ENCODE results near the gene PTOV1.

PTOV1 gene

GRCh38 chr19:49801401-49801888, 49.5 kb upstream of the PTOV1 start (continued):
- TF ChIP-seq ZNF704 (tag by site-specific recombination; IDR thresholded peaks at IDR 0.05), result no peak

- POLR2A ChIA-PET, result interaction anchor here (1.0 kb wide), 1 partner anchor 11 kb away, joined by 3 read pairs; the partner anchor contains the start of gene FUZ
- Histone ChIP-seq H3K36me3 (ENCODE audit: control insufficient read depth in 2 of 2, insufficient read depth in 1 of 2, low read length in 2 of 2) (peaks cover 21 to 68% of the 10 kb centered on the region in 2 experiments; a peak in 2 of 3 replicates), H3K9me3 (ENCODE audit: control insufficient read depth, insufficient read depth, low read depth, low read length) (no peaks in the 10 kb centered on the region), H3K4me3 (ENCODE audit: low read depth, low read length) (no peak overlapping the region), H3K4me1 (ENCODE audit: control insufficient read depth, insufficient read depth, low read length) (no peaks in the 10 kb centered on the region), H3K27ac (ENCODE audit: extremely low read depth, low read depth, low read length) (no peak overlapping the region)
- CTCF ChIA-PET, result interaction anchor here (0.7 kb wide), 1 partner anchor 70 kb away, joined by 3 read pairs; no protein-coding TSS in a partner anchor
- TF ChIP-seq ZNF623 (tag by site-specific recombination; IDR thresholded peaks at IDR 0.05), result no peak
- TF ChIP-seq ZNF398 (tag by site-specific recombination; IDR thresholded peaks at IDR 0.05), result no peak
- no peak for TF ChIP-seq ZFP37 (tag by site-specific recombination; IDR thresholded peaks at IDR 0.05)
- no peak for TF ChIP-seq ZNF639 (tag by site-specific recombination; IDR thresholded peaks at IDR 0.05)
- no peak for TF ChIP-seq ZBTB6 (tag by site-specific recombination; IDR thresholded peaks at IDR 0.05)
- TF ChIP-seq ZNF146 (tag by site-specific recombination; IDR thresholded peaks at IDR 0.05), result no peak
- TF ChIP-seq ZNF830 (tag by site-specific recombination; IDR thresholded peaks at IDR 0.05; ENCODE audit: low read depth), result no peak
- TF ChIP-seq ZBTB1 (tag by site-specific recombination; IDR thresholded peaks at IDR 0.05), result no peak
- TF ChIP-seq ZFP41 (tag by site-specific recombination; IDR thresholded peaks at IDR 0.05; ENCODE audit: borderline replicate concordance), result no peak
- no peak for TF ChIP-seq ZNF449 (tag by site-specific recombination; IDR thresholded peaks at IDR 0.05)
- TF ChIP-seq ZNF37A (tag by site-specific recombination; IDR thresholded peaks at IDR 0.05), result no peak
- TF ChIP-seq TRIM28 (IDR thresholded peaks at IDR 0.05; ENCODE audit: borderline replicate concordance, low read length), result no peak
- no peak for TF ChIP-seq YY2 (tag by site-specific recombination; IDR thresholded peaks at IDR 0.05)
- TF ChIP-seq PRDM6 (tag by site-specific recombination; IDR thresholded peaks at IDR 0.05), result no peak
- TF ChIP-seq KLF1 (tag by site-specific recombination; IDR thresholded peaks at IDR 0.05), result 0 out of 2 replicates have a peak, but pooled peaks have one; percentile 34
- TF ChIP-seq ZBTB11 (tag by site-specific recombination; conservative IDR thresholded peaks at IDR 0.05; ENCODE audit: low read depth), result no peak
- TF ChIP-seq ZBTB48 (tag by site-specific recombination; IDR thresholded peaks at IDR 0.05), result no peak
- TF ChIP-seq IKZF3 (tag by site-specific recombination; IDR thresholded peaks at IDR 0.05), result no peak
- TF ChIP-seq ZBTB26 (tag by site-specific recombination; optimal IDR thresholded peaks at IDR 0.05), result no peak
- no peak for TF ChIP-seq ZNF561 (tag by site-specific recombination; IDR thresholded peaks at IDR 0.05; ENCODE audit: borderline replicate concordance)
These were observed 48.8 kb upstream of the PTOV1 start for GRCh38 chr19:49801966-49802661.

Data from HEK293 (cell line).